Measurements from ENCODE around the gene RNF40.
A peak's percentile ranks its signal among the peaks of the same experiment; 100 is the strongest.

RNF40 gene

GRCh38 chr16:30762991-30763725 is 1.0 kb downstream of the RNF40 start:
- Histone ChIP-seq H3K9me3 (ENCODE audit: control insufficient read depth, insufficient read depth, low read length) (no peaks in the 10 kb centered on the region), H3K4me3 (ENCODE audit: low read length) (peak overlapping the region; percentile 98; the same call in 1 of the 2 replicates), H3K4me1 (ENCODE audit: control insufficient read depth, insufficient read depth, low read length) (peaks cover 2% of the 10 kb centered on the region; the same call in 1 of the 2 replicates), H3K27ac (ENCODE audit: low read length) (no peak overlapping the region), H3K36me3 (ENCODE audit: control insufficient read depth, insufficient read depth, low read length) (peaks cover 33% of the 10 kb centered on the region), H3K27me3 (ENCODE audit: control insufficient read depth, insufficient read depth, low read length) (no peaks in the 10 kb centered on the region)
- no CpG with 5 or more reads among the region's 15 CpGs for WGBS (ENCODE audit: insufficient coverage, insufficient read length)
- no peak for DNase-seq (ENCODE audit: low read depth, low spot score)

- Histone ChIP-seq H3K9me3 (ENCODE audit: control insufficient read depth, insufficient read depth, low read length) (no peaks in the 10 kb centered on the region), H3K4me1 (ENCODE audit: control insufficient read depth, insufficient read depth, low read length) (peaks cover 2% of the 10 kb centered on the region; the same call in 1 of the 2 replicates), H3K27me3 (ENCODE audit: control insufficient read depth, insufficient read depth, low read length) (no peaks in the 10 kb centered on the region), H3K4me3 (ENCODE audit: low read length) (no peak overlapping the region), H3K36me3 (ENCODE audit: control insufficient read depth, insufficient read depth, low read length) (peaks cover 42% of the 10 kb centered on the region), H3K27ac (ENCODE audit: low read length) (no peak overlapping the region)
- no CpG with 5 or more reads among the region's 11 CpGs for WGBS (ENCODE audit: insufficient coverage, insufficient read length)
- DNase-seq (ENCODE audit: low read depth, low spot score): no peak
Observed at GRCh38 chr16:30764086-30764485, 2.0 kb downstream of the RNF40 start.

DNA sequence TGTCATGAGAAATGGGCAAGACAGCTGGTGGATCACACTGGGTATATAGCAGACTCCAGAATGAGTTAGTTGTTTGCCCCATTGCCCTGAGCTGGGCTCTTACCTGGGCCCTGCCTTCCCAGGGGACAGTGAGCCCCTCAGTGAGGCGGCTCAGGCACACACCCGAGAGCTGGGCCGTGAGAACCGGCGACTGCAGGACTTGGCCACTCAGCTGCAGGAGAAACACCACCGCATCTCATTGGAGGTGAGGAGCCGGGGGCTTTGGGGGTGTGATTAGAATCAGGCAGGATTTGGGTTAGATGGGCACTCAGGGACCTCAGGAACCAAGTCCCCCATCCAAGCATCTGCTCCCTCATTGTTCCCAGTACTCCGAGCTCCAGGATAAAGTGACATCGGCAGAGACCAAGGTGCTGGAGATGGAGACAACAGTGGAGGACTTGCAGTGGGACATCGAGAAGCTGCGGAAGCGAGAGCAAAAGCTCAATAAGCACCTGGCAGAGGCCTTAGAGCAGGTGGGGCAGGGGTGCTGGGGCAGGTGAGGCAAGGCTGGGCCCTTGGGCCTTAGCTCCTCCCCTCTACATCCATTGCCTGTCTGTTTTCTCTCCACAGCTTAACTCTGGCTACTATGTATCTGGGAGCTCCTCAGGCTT is 2.8 kb downstream of the RNF40 start:
- Histone ChIP-seq H3K27me3 (ENCODE audit: control insufficient read depth, insufficient read depth, low read length) (no peaks in the 10 kb centered on the region), H3K4me1 (ENCODE audit: control insufficient read depth, insufficient read depth, low read length) (peaks cover 2% of the 10 kb centered on the region; the same call in 1 of the 2 replicates), H3K9me3 (ENCODE audit: control insufficient read depth, insufficient read depth, low read length) (no peaks in the 10 kb centered on the region), H3K27ac (ENCODE audit: low read length) (no peak overlapping the region), H3K36me3 (ENCODE audit: control insufficient read depth, insufficient read depth, low read length) (peaks cover 47% of the 10 kb centered on the region), H3K4me3 (ENCODE audit: low read length) (no peak overlapping the region)
- DNase-seq (ENCODE audit: low read depth, low spot score): no peak
- no CpG with 5 or more reads among the region's 12 CpGs for WGBS (ENCODE audit: insufficient coverage, insufficient read length)

DNA sequence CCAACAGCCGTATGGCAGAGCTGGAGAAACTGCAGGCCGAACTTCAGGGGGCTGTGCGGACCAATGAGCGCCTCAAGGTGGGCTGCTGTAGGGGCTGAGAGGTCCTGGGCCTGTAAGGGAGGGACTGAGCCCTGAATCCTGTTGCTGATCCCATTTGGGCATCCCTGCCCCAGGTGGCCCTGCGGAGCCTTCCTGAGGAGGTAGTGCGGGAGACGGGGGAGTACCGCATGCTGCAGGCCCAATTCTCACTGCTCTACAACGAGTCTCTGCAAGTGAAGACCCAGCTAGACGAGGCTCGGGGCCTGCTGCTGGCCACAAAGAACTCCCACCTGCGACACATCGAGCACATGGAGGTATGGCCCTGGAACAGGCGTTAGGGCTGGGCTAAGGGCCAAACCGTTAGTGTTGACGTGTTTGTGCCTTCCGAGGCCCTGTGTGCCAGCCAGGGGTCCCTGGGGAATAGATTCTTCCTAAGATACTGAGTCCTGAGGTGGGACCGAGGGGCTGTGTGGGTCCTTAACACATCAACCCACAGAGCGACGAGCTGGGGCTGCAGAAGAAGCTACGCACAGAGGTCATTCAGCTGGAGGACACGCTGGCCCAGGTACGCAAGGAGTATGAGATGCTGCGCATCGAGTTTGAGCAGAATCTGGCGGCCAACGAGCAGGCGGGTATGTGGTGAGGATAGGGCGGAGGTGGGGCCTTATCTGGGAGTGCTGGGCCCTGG is 4.2 kb downstream of the RNF40 start:
- Histone ChIP-seq H3K27me3 (ENCODE audit: control insufficient read depth, insufficient read depth, low read length) (no peaks in the 10 kb centered on the region), H3K9me3 (ENCODE audit: control insufficient read depth, insufficient read depth, low read length) (no peaks in the 10 kb centered on the region), H3K4me3 (ENCODE audit: low read length) (no peak overlapping the region), H3K27ac (ENCODE audit: low read length) (no peak overlapping the region), H3K36me3 (ENCODE audit: control insufficient read depth, insufficient read depth, low read length) (peaks cover 47% of the 10 kb centered on the region), H3K4me1 (ENCODE audit: control insufficient read depth, insufficient read depth, low read length) (peaks cover 2% of the 10 kb centered on the region; the same call in 1 of the 2 replicates)
- no peak for DNase-seq (ENCODE audit: low read depth, low spot score)
- WGBS (ENCODE audit: insufficient coverage, insufficient read length): no CpG with 5 or more reads among the region's 29 CpGs

DNA sequence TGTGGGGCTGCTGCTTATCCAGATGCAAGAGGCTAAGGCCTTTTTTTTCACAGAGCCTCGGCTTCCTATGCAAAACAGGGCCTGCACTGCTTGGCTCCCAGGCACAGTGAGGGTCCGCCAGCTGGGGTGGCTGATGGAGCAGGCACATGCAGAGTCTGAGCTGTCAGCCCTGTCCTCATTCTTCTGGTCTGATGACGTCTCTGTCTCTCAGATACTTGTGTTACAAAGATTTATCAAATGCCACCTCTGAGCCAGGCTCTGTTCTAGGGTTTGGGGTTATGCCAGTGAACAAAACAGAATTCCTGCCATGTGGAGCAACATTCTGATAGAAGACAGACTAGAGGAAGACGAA is 4.8 kb downstream of the RNF40 start:
- Histone ChIP-seq H3K9me3 (ENCODE audit: control insufficient read depth, insufficient read depth, low read length) (no peaks in the 10 kb centered on the region), H3K36me3 (ENCODE audit: control insufficient read depth, insufficient read depth, low read length) (peaks cover 52% of the 10 kb centered on the region), H3K4me3 (ENCODE audit: low read length) (no peak overlapping the region)

GRCh38 chr16:30767767-30768465 is 5.8 kb downstream of the RNF40 start:
- WGBS (ENCODE audit: insufficient coverage, insufficient read length): no CpG with 5 or more reads among the region's 18 CpGs
- Histone ChIP-seq H3K4me3 (ENCODE audit: low read length) (no peak overlapping the region), H3K36me3 (ENCODE audit: control insufficient read depth, insufficient read depth, low read length) (peaks cover 55% of the 10 kb centered on the region), H3K27ac (ENCODE audit: low read length) (no peak overlapping the region), H3K27me3 (ENCODE audit: control insufficient read depth, insufficient read depth, low read length) (no peaks in the 10 kb centered on the region), H3K9me3 (ENCODE audit: control insufficient read depth, insufficient read depth, low read length) (no peaks in the 10 kb centered on the region), H3K4me1 (ENCODE audit: control insufficient read depth, insufficient read depth, low read length) (peaks cover under 1% of the 10 kb centered on the region; the same call in 1 of the 2 replicates)
- DNase-seq (ENCODE audit: low read depth, low spot score): no peak

More for the DNA sequence above, 4.8 kb downstream of the RNF40 start:
- Histone ChIP-seq H3K27me3 (ENCODE audit: control insufficient read depth, insufficient read depth, low read length) (no peaks in the 10 kb centered on the region), H3K27ac (ENCODE audit: low read length) (no peak overlapping the region), H3K4me1 (ENCODE audit: control insufficient read depth, insufficient read depth, low read length) (peaks cover 2% of the 10 kb centered on the region; the same call in 1 of the 2 replicates)
- no peak for DNase-seq (ENCODE audit: low read depth, low spot score)
- WGBS (ENCODE audit: insufficient coverage, insufficient read length): no CpG with 5 or more reads among the region's 4 CpGs

DNA sequence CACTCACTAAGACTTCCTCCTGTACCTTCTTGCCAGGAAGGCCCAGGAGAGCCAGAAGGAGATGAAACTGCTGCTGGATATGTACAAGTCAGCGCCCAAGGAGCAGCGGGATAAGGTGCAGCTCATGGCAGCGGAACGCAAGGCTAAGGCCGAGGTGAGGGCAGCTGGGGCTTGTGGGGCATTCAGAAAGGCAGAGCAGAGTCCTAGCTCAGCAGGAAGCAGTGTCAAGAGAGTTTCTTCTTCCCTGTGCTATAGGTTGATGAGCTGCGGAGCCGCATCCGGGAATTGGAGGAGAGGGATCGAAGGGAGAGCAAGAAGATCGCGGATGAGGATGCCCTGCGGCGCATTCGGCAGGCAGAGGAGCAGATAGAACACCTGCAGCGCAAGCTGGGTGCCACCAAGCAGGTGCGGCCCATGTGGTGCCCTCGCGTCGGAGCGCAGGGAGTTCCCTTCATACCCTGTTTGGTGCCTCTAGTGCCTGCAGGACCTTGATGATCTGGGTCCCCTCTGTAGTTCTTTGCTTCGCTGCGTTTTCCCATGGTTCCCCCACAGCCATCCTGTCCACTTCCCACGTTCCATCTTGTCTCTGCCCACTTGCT is 6.6 kb downstream of the RNF40 start:
- Histone ChIP-seq H3K9me3 (ENCODE audit: control insufficient read depth, insufficient read depth, low read length) (no peaks in the 10 kb centered on the region), H3K27ac (ENCODE audit: low read length) (no peak overlapping the region), H3K36me3 (ENCODE audit: control insufficient read depth, insufficient read depth, low read length) (peaks cover 62% of the 10 kb centered on the region), H3K4me1 (ENCODE audit: control insufficient read depth, insufficient read depth, low read length) (no peaks in the 10 kb centered on the region), H3K4me3 (ENCODE audit: low read length) (no peak overlapping the region), H3K27me3 (ENCODE audit: control insufficient read depth, insufficient read depth, low read length) (no peaks in the 10 kb centered on the region)
- DNase-seq (ENCODE audit: low read depth, low spot score): no peak
- WGBS (ENCODE audit: insufficient coverage, insufficient read length): no CpG with 5 or more reads among the region's 23 CpGs

GRCh38 chr16:30769379-30770089 is 7.4 kb downstream of the RNF40 start:
- Histone ChIP-seq H3K4me1 (ENCODE audit: control insufficient read depth, insufficient read depth, low read length) (no peaks in the 10 kb centered on the region), H3K36me3 (ENCODE audit: control insufficient read depth, insufficient read depth, low read length) (peaks cover 59% of the 10 kb centered on the region)
- DNase-seq (ENCODE audit: low read depth, low spot score): no peak

GRCh38 chr16:30771726-30772125 is 9.6 kb downstream of the RNF40 start:
- no peaks in the 10 kb centered on the region for H3K9me3 ChIP-seq (ENCODE audit: control insufficient read depth, insufficient read depth, low read length)
- no peaks in the 10 kb centered on the region for H3K27me3 ChIP-seq (ENCODE audit: control insufficient read depth, insufficient read depth, low read length)
- no peak for DNase-seq (ENCODE audit: low read depth, low spot score)
- no peak overlapping the region for H3K4me3 ChIP-seq (ENCODE audit: low read length)
- H3K27ac ChIP-seq (ENCODE audit: low read length): no peak overlapping the region
- no CpG with 5 or more reads among the region's 14 CpGs for WGBS (ENCODE audit: insufficient coverage, insufficient read length)
- peaks cover 42% of the 10 kb centered on the region for H3K36me3 ChIP-seq (ENCODE audit: control insufficient read depth, insufficient read depth, low read length)
- no peaks in the 10 kb centered on the region; the same call in 1 of the 2 replicates for H3K4me1 ChIP-seq (ENCODE audit: control insufficient read depth, insufficient read depth, low read length)

More at GRCh38 chr16:30769379-30770089, 7.4 kb downstream of the RNF40 start:
- no CpG with 5 or more reads among the region's 17 CpGs for WGBS (ENCODE audit: insufficient coverage, insufficient read length)
- Histone ChIP-seq H3K4me3 (ENCODE audit: low read length) (no peak overlapping the region), H3K9me3 (ENCODE audit: control insufficient read depth, insufficient read depth, low read length) (no peaks in the 10 kb centered on the region), H3K27ac (ENCODE audit: low read length) (no peak overlapping the region), H3K27me3 (ENCODE audit: control insufficient read depth, insufficient read depth, low read length) (no peaks in the 10 kb centered on the region)
